Sigmoid colon (tissue), 4 donors: Measurements from ENCODE around the gene NR2F1.

Source experiments
- CTCF ChIP-seq, 4 experiments: fragments of 450-650 bp in 3 of 4; fragments of 200-600 bp in 1 of 4; IDR thresholded peaks; one replicate each; pipeline ENCODE4 v1.5.1; 2016 to 2019; ENCODE audit warnings: antibody characterized with exemption in 4 of 4, mild to moderate bottlenecking in 3 of 4, moderate library complexity in 2 of 4
- EP300 ChIP-seq, 4 donors: sonication (generic); formaldehyde crosslinking; IDR thresholded peaks; one replicate each; pipeline ENCODE4 v1.6.1; 2017; ENCODE audit warnings: antibody characterized with exemption in 4 of 4
- POLR2A ChIP-seq, 2 donors: fragments of 450-650 bp; IDR thresholded peaks; one replicate each; pipeline ENCODE4 v1.6.1; 2016; ENCODE audit warnings: antibody characterized with exemption in 2 of 2, mild to moderate bottlenecking in 2 of 2, moderate library complexity in 2 of 2
- POLR2AphosphoS5 ChIP-seq, 4 donors: sonication (generic); formaldehyde crosslinking; IDR thresholded peaks; one replicate each; pipeline ENCODE4 v1.6.1; 2017; ENCODE audit warnings: antibody characterized with exemption in 4 of 4

- no peak for TF ChIP-seq POLR2A (IDR thresholded peaks at IDR 0.05)
- TF ChIP-seq POLR2AphosphoS5 (IDR thresholded peaks at IDR 0.05), result no peak
- no peak for TF ChIP-seq CTCF (IDR thresholded peaks at IDR 0.05)
- no peak for TF ChIP-seq EP300 (IDR thresholded peaks at IDR 0.05)
These were observed 16.5 kb downstream of the NR2F1 start for GRCh38 chr5:93599399-93600120.
